ENCODE results near the gene FSD2. TPM values are rescaled to one million over a fixed set of nuclear protein-coding genes. Genes with fewer than 3 reads are reported as not detected.

Gene FSD2
- total RNA-seq, 1 donor from 2014 or later = 0.09 TPM

DNA sequence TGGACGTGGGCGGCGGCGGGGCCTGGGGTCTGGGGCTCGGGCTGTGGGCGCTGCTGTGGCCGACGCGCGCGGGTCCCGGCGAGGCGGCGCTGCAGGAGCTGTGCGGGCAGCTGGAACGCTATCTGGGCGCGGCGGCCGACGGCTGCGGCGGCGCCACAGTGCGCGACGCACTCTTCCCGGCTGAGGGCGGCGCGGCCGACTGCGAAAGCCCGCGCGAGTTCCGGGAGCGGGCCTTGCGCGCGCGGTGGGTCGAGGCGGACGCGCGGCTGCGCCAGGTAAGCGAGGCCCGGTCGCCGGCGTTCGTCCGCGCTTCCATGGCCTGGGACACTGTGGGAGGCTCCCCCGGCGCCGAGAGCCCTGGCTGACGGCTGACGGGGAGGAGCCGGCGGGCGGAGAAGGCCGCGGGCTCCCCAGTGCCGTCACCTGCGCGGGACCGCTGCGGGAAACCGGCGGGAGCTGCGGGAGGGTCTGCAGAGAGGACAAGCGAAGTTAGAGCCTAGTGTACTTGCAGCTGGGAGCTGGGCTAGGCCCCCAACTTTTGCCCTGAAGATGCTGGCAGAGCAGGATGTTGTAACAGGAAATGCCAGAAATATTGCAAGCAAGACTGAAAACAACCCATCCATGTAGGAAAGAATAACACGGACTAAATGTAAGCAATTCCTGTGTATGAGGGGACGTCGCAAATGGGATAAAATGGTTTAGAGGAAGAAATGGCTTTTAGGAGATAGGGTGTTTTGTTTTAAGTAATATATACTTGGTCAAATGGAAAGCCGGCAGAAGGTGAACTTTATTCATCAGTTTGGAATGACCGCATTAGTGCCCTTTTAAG is 4.4 kb upstream of the FSD2 start:
- peaks cover 11% of the 10 kb centered on the region for H3K36me3 Mint-ChIP-seq (ENCODE audit: low read depth, unreplicated experiment)
- H3K27ac Mint-ChIP-seq (ENCODE audit: unreplicated experiment) = peak overlapping the region; percentile 87
- H3K4me2 ChIP-seq (ENCODE audit: low read length) = peak overlapping the region; percentile 88
- H3K27me3 ChIP-seq (ENCODE audit: insufficient read depth, low read length) = no peaks in the 10 kb centered on the region
- peak overlapping the region; percentile 78 for H2AFZ ChIP-seq (ENCODE audit: low read depth, low read length)
- no peaks in the 10 kb centered on the region for H3K9me3 Mint-ChIP-seq (ENCODE audit: unreplicated experiment)
- DNase-seq (ENCODE audit: low read depth) (peak; percentile 34), FAIRE-seq (no peak)
- H3K4me1 ChIP-seq (ENCODE audit: insufficient read depth, low read length) = peaks cover 3% of the 10 kb centered on the region
- H3K27ac ChIP-seq (ENCODE audit: low read depth, low read length) = peak overlapping the region; percentile 91
- H3K27me3 Mint-ChIP-seq (ENCODE audit: low read depth, unreplicated experiment) = no peaks in the 10 kb centered on the region
- TF ChIP-seq, protein P1, sequence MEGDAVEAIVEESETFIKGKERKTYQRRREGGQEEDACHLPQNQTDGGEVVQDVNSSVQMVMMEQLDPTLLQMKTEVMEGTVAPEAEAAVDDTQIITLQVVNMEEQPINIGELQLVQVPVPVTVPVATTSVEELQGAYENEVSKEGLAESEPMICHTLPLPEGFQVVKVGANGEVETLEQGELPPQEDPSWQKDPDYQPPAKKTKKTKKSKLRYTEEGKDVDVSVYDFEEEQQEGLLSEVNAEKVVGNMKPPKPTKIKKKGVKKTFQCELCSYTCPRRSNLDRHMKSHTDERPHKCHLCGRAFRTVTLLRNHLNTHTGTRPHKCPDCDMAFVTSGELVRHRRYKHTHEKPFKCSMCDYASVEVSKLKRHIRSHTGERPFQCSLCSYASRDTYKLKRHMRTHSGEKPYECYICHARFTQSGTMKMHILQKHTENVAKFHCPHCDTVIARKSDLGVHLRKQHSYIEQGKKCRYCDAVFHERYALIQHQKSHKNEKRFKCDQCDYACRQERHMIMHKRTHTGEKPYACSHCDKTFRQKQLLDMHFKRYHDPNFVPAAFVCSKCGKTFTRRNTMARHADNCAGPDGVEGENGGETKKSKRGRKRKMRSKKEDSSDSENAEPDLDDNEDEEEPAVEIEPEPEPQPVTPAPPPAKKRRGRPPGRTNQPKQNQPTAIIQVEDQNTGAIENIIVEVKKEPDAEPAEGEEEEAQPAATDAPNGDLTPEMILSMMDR (IDR thresholded peaks at IDR 0.05; ENCODE audit: insufficient read depth, low read depth, low read length) = no peak
- no peak for TF ChIP-seq EZH2 (IDR thresholded peaks at IDR 0.05; ENCODE audit: insufficient read depth, low read length)
- peaks cover 14% of the 10 kb centered on the region for H3K4me1 Mint-ChIP-seq (ENCODE audit: low read depth, unreplicated experiment)
- H3K9ac ChIP-seq (ENCODE audit: low read length) = peak overlapping the region; percentile 95
- H4K20me1 ChIP-seq (ENCODE audit: insufficient read depth, low read length) = peaks cover 22% of the 10 kb centered on the region
- H3K4me3 Mint-ChIP-seq (ENCODE audit: unreplicated experiment) = peak overlapping the region; percentile 97
- H3K36me3 ChIP-seq (ENCODE audit: insufficient read depth, low read length) = peaks cover 16% of the 10 kb centered on the region
- peak overlapping the region; percentile 88 for H3K4me3 ChIP-seq (ENCODE audit: insufficient read depth, low read depth, low read length)
- peaks cover 47% of the 10 kb centered on the region for H3K79me2 ChIP-seq (ENCODE audit: insufficient read depth, low read length)
- H3K9me3 ChIP-seq (ENCODE audit: insufficient read depth, low read depth, low read length) = no peaks in the 10 kb centered on the region

GRCh38 chr15:82809308-82810060 is 3.6 kb upstream of the FSD2 start, which contains the start of gene WHAMM:
TSS of gene WHAMM (plus strand) at chr15:82809628. CDS start at chr15:82809727, 99 bp downstream.
- H4K20me1 ChIP-seq (ENCODE audit: insufficient read depth, low read length) = peaks cover 20% of the 10 kb centered on the region
- peak within 1 kb of the TSS; percentile 88 for H3K4me2 ChIP-seq (ENCODE audit: low read length)
- peaks cover 18% of the 10 kb centered on the region for H3K4me1 Mint-ChIP-seq (ENCODE audit: low read depth, unreplicated experiment)
- FAIRE-seq (peak; percentile 55), DNase-seq (ENCODE audit: low read depth) (peak; percentile 96)
- no peaks in the 10 kb centered on the region for H3K27me3 ChIP-seq (ENCODE audit: insufficient read depth, low read length)
- H2AFZ ChIP-seq (ENCODE audit: low read depth, low read length) = peak within 1 kb of the TSS; percentile 78
- H3K9me3 Mint-ChIP-seq (ENCODE audit: unreplicated experiment) = no peaks in the 10 kb centered on the region
- H3K4me1 ChIP-seq (ENCODE audit: insufficient read depth, low read length) = peaks cover 3% of the 10 kb centered on the region
- H3K36me3 ChIP-seq (ENCODE audit: insufficient read depth, low read length) = peaks cover 15% of the 10 kb centered on the region
- H3K9ac ChIP-seq (ENCODE audit: low read length) = peak within 1 kb of the TSS; percentile 95
- H3K27ac Mint-ChIP-seq (ENCODE audit: unreplicated experiment) = peak within 1 kb of the TSS; percentile 87
- peak within 1 kb of the TSS; percentile 88 for H3K4me3 ChIP-seq (ENCODE audit: insufficient read depth, low read depth, low read length)
- peak within 1 kb of the TSS; percentile 97 for H3K4me3 Mint-ChIP-seq (ENCODE audit: unreplicated experiment)
- peaks cover 11% of the 10 kb centered on the region for H3K36me3 Mint-ChIP-seq (ENCODE audit: low read depth, unreplicated experiment)
- no peaks in the 10 kb centered on the region for H3K9me3 ChIP-seq (ENCODE audit: insufficient read depth, low read depth, low read length)
- H3K27me3 Mint-ChIP-seq (ENCODE audit: low read depth, unreplicated experiment) = no peaks in the 10 kb centered on the region
- TF ChIP-seq, protein P1 (IDR thresholded peaks at IDR 0.05; ENCODE audit: insufficient read depth, low read depth, low read length) = no peak
- no peak for TF ChIP-seq EZH2 (IDR thresholded peaks at IDR 0.05; ENCODE audit: insufficient read depth, low read length)
- H3K79me2 ChIP-seq (ENCODE audit: insufficient read depth, low read length) = peaks cover 44% of the 10 kb centered on the region
- H3K27ac ChIP-seq (ENCODE audit: low read depth, low read length) = peak within 1 kb of the TSS; percentile 91
